ENCODE results near the gene MORN1.

Gene MORN1

GRCh38 chr1:2404890-2405511 is 13.6 kb upstream of the MORN1 start:
- no peak for DNase-seq (ENCODE audit: low spot score)

- DNase-seq (ENCODE audit: low spot score), result no peak
These were observed 13.0 kb upstream of the MORN1 start for GRCh38 chr1:2404142-2404889.

GRCh38 chr1:2403273-2403672 is 11.9 kb upstream of the MORN1 start:
- DNase-seq (ENCODE audit: low spot score), result no peak

GRCh38 chr1:2402420-2402819 is 11.1 kb upstream of the MORN1 start:
- DNase-seq (ENCODE audit: low spot score), result no peak

GRCh38 chr1:2400950-2401649 is 9.7 kb upstream of the MORN1 start:
- no peak for DNase-seq (ENCODE audit: low spot score)

- no peak for DNase-seq (ENCODE audit: low spot score)
These were observed 9.2 kb upstream of the MORN1 start for GRCh38 chr1:2400576-2400909.

GRCh38 chr1:2399890-2400575 is 8.7 kb upstream of the MORN1 start:
- DNase-seq (ENCODE audit: low spot score), result no peak

- DNase-seq (ENCODE audit: low spot score), result no peak
These were observed 7.5 kb upstream of the MORN1 start for GRCh38 chr1:2398871-2399270.

GRCh38 chr1:2397007-2397679 is 5.8 kb upstream of the MORN1 start:
- DNase-seq (ENCODE audit: low spot score), result no peak

- DNase-seq (ENCODE audit: low spot score), result no peak
These were observed 5.1 kb upstream of the MORN1 start for GRCh38 chr1:2396476-2396875.

GRCh38 chr1:2396059-2396458 is 4.7 kb upstream of the MORN1 start:
- DNase-seq (ENCODE audit: low spot score), result no peak

GRCh38 chr1:2395245-2395644 is 3.9 kb upstream of the MORN1 start:
- no peak for DNase-seq (ENCODE audit: low spot score)

GRCh38 chr1:2394761-2395160 is 3.4 kb upstream of the MORN1 start:
- no peak for DNase-seq (ENCODE audit: low spot score)

GRCh38 chr1:2394220-2394619 is 2.9 kb upstream of the MORN1 start:
- DNase-seq (ENCODE audit: low spot score), result no peak

GRCh38 chr1:2393471-2393877 is 2.1 kb upstream of the MORN1 start:
- no peak for DNase-seq (ENCODE audit: low spot score)

GRCh38 chr1:2392686-2393085 is 1.3 kb upstream of the MORN1 start:
- no peak for DNase-seq (ENCODE audit: low spot score)

- no peak for DNase-seq (ENCODE audit: low spot score)
These were observed 666 bp upstream of the MORN1 start for GRCh38 chr1:2391931-2392509.

GRCh38 chr1:2389644-2390043 is 1.7 kb downstream of the MORN1 start:
- no peak for DNase-seq (ENCODE audit: low spot score)

GRCh38 chr1:2388004-2388913 is 3.1 kb downstream of the MORN1 start:
- DNase-seq (ENCODE audit: low spot score), result no peak

GRCh38 chr1:2386636-2387611 is 4.4 kb downstream of the MORN1 start:
- no peak for DNase-seq (ENCODE audit: low spot score)

Data from COLO829 (cell line).